Posterior cingulate gyrus (tissue), 11 donors: ENCODE data around the gene SNAP91.
"Not testable (repeated sequence)": the region's sequence is repeated elsewhere in the genome, so short reads cannot be mapped to it uniquely, and the experiment has no call there.

Experiments
- DNase-seq, 10 donors: peaks; one replicate each; pipeline versions ENCODE4 v3.0.0 to v3.0.0-alpha.2; 2020 to 2021; ENCODE audit warnings: mixed read lengths in 3 of 10
- intact Hi-C: fragments of 100-400 bp; cut with DNase I; formaldehyde crosslinking; loops from one replicate; pipeline ENCODE4 v1.15.1; 2023

SNAP91 gene

GRCh38 chr6:83550482-83550881 lies 158.4 kb downstream of the SNAP91 start:
- DNase-seq, intact Hi-C loops: not testable (repeated sequence)

GRCh38 chr6:83546636-83547035 lies 162.3 kb downstream of the SNAP91 start:
- DNase-seq, result peak in 1 of 10 donors; percentile 8
- intact Hi-C loops, result no loop called here

GRCh38 chr6:83539678-83540077 lies 169.2 kb downstream of the SNAP91 start:
- intact Hi-C loops, result no loop called here
- DNase-seq, result no peak

- DNase-seq, result no peak
- intact Hi-C loops, result no loop called here
Observed at GRCh38 chr6:83536647-83537589, 172.0 kb downstream of the SNAP91 start.

DNA sequence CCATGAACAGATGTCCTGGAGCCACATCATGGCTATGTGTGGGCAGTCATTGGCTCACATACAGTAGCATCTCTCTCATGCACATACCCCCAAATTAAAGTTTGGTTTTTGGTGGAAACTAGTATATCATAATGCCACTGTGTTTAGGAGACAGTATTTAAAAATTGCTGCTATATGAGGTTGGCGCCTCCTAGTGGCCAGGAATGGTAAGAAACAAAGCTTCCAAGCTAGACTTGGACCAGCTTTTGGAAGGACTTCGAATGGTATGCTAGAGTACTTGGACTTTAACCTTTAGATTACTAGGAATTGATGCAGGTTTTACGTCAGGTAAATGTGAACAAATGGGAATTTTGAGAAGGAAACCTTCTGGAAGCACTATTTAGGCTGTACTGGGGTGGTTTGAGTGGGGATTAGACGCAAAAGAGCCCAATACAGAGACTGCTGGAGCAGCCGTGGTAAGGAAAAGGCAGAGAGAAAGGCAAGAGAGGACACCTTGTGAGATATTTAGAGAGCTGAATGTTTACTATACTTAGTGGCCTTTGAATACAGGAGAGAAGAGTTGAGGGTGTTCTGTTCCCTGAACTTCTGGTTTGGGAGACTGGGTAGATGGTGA lies 172.8 kb downstream of the SNAP91 start:
- DNase-seq, result peak in 2 of 10 donors; percentile 9 to 18

GRCh38 chr6:83518816-83519480 lies 190.0 kb downstream of the SNAP91 start:
- no peak for DNase-seq
- intact Hi-C loops, result no loop called here

More for the DNA sequence above, 172.8 kb downstream of the SNAP91 start:
- intact Hi-C loops, result no loop called here

DNA sequence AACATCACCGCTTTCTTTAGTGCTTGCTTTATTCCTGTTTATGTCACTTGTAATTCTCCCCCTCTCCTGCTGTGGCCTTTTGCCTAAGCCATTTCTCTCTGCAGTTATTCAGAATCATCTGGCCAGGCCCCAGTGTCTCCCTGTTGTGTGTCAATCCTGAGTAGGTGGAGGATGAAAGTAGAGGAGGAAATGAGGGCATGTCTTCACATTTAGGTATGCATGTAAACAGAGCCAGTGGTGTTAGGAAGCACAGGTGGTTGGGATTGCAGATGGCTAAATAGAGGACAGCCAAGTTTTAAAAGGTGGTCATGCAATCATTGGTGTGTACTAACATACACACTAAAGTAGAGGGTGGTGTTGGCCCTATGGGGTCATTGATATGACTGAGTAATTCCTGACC lies 191.4 kb downstream of the SNAP91 start:
- no peak for DNase-seq
- intact Hi-C loops, result no loop called here

GRCh38 chr6:83514866-83515466 lies 193.9 kb downstream of the SNAP91 start:
- peak in 2 of 10 donors; percentile 15 to 31 for DNase-seq
- intact Hi-C loops, result loop anchor here (1.0 to 5.0 kb wide), 2 partner anchors 293 to 448 kb away; partner anchors contain the start of genes DOP1A and UBE3D

DNA sequence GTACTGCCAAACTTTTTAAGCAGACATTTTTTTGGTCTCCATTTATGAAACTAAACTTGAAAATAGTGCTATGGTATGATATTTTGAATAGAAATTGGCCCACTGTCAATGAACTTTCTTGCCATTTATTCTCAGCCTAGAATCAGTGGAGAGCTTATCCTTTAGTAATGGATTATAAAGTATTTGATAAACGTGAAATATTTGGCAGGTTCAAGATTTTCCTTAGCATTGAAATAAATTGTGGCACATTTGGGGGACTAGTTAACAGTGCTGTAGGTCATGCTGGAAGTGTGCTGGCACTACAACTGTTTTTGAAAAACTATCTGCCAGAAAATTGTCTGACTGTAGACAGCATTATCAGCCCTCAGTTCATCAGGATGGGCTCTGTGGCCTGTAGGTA lies 194.4 kb downstream of the SNAP91 start:
- no peak for DNase-seq
- intact Hi-C loops, result loop anchor here (5.0 kb wide), 1 partner anchor 447 kb away; the partner anchor contains the start of genes DOP1A and UBE3D

DNA sequence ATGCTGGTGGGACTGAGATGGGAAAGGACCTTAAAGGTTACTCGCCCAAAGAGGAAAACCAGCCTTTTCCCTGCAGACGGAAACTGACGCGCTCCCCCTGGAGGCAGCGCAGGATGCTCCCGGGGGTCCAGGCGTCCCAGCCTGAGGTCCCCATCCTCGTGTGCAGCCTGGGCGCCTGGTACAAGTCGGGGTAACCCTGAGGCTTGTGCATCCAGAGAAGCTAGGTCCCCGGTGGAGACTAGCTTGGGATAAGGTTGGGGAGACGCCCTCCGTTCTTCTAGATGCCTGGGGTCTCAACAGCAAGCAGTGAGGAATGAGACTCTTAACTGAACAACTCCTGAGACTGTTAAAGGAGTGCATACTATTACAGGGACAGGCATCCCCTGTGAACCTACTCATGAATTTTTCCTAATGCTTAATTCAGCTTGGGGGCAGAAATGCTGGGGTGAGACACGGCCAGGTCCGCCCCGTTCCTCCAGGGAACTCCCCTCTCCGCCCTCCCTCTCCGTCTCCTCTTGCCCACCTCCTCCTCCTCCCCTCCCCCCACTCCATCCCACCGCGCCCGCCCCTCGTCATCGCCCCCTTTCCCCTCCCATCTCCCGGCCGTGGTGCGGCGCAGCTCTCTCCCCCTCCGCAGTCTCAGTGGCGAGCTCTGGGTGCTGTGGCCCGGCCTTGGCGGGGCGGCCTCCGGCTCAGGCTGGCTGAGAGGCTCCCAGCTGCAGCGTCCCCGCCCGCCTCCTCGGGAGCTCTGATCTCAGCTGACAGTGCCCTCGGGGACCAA lies 196.8 kb downstream of the SNAP91 start, which contains the start of gene PRSS35:
PRSS35 (plus strand) TSS at position 634 of the 781 bp plus-strand sequence. CDS start 10,908 bp downstream, outside the sequence.
- DNase-seq, result peak; percentile 25 to 82 (median 44)
- intact Hi-C loops, result loop anchor here (2.0 to 5.0 kb wide), 2 partner anchors 91 to 445 kb away; partner anchors contain the start of genes DOP1A and UBE3D

DNA sequence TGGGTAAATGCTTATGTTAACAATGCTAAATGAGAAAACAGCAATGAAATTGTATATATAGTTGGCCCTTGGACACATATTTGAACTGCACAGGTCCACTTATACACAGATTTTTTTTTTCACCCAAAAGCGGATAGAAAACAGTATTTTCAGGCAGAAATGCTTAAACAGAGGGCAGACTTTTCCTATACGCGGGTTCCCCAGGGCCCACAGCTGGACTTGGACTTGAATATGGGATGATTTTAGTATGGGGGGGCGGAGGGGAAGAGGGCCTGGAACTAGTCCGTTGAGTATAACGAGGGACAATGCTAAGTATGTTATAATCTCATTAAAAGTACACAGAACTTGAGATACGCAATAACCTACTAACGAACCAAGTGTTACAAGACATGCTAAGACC lies 197.6 kb downstream of the SNAP91 start:
- DNase-seq, result no peak
- intact Hi-C loops, result loop anchor here (5.0 kb wide), 1 partner anchor 444 kb away; the partner anchor contains the start of genes DOP1A and UBE3D

DNA sequence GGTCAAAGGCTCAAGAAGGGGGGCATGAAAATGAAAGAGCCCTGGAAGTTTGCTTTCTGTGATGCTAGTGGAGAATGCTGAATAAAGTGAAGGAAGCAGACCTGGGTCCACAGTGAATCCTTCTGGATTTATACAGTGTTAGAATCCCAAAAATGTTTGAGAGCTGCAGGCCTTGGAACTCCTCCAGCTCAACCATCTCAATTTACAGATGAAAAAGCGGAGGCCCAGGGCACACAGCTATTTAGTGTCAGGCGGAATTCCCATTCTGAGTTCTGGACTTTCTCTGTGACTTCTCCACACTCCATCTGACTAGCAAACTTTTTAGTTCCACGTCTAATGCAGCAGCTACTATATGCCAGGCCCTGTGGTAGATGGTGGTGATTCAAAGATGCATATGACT lies 198.1 kb downstream of the SNAP91 start:
- DNase-seq, result no peak
- intact Hi-C loops, result loop anchor here (5.0 kb wide), 1 partner anchor 443 kb away; the partner anchor contains the start of genes DOP1A and UBE3D

- intact Hi-C loops, result no loop called here
- no peak for DNase-seq
Observed at GRCh38 chr6:83509441-83509840, 199.5 kb downstream of the SNAP91 start.

DNA sequence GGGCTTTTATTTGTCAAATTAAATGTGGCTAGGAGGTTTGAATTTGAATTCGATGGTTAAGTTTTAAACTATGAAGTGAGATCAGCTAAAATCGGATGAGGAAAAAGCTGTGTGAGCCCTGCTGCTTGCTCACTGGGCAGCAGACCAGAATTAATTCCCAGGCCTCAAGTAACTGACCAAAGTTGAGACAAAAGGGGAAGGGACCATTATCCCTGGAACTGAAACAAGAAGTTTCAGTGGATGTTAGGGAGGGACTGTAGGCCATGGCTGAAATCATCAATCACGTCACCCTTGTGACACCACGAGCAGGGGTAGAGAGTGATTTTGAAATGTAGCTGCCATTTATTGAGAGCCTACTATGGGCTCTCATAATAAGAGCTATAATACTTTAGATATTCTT lies 203.5 kb downstream of the SNAP91 start:
- DNase-seq, result no peak
- intact Hi-C loops, result no loop called here
